Osteoblast (primary cell): ENCODE data around the gene HPSE2. TPM values are rescaled to one million over a fixed set of nuclear protein-coding genes. Genes with fewer than 3 reads are reported as not detected.

Experiments
- DNase-seq: peaks from one replicate; pipeline ENCODE4 v3.0.0; 2011; ENCODE audit warnings: low spot score, mixed read lengths; ENCODE audit not compliant: insufficient read length; ENCODE audit errors: missing footprints
- H2AFZ ChIP-seq: 2 replicates; pipeline ENCODE4 v1.6.0; 2011; ENCODE audit warnings: mild to moderate bottlenecking, low read length
- H3K27ac ChIP-seq: 2 replicates; pipeline ENCODE4 v1.5.1; 2011; ENCODE audit warnings: mild to moderate bottlenecking, low read depth, low read length, moderate library complexity
- H3K27me3 ChIP-seq: 2 replicates; pipeline ENCODE4 v1.6.0; 2012; ENCODE audit warnings: mild to moderate bottlenecking, control low read depth, inconsistent platforms, low read length, moderate library complexity; ENCODE audit not compliant: insufficient read depth
- H3K36me3 ChIP-seq: 2 replicates; pipeline ENCODE4 v1.5.1; 2011; ENCODE audit warnings: mild to moderate bottlenecking, low read length, control low read depth, moderate library complexity; ENCODE audit not compliant: insufficient read depth
- H3K4me1 ChIP-seq: 2 replicates; pipeline ENCODE4 v1.5.1; 2011; ENCODE audit warnings: mild to moderate bottlenecking, low read length, control low read depth, moderate library complexity; ENCODE audit not compliant: insufficient read depth
- H3K4me2 ChIP-seq: 2 replicates; pipeline ENCODE4 v1.6.0; 2011; ENCODE audit warnings: mild to moderate bottlenecking, low read length; ENCODE audit not compliant: insufficient read depth
- H3K4me3 ChIP-seq: fragments of 200-600 bp; sonication (generic); 3 replicates; pipeline ENCODE4 v1.5.1; 2012; ENCODE audit warnings: mild to moderate bottlenecking, low read length, inconsistent platforms; ENCODE audit not compliant: insufficient read depth
- H3K79me2 ChIP-seq: 2 replicates; pipeline ENCODE4 v1.6.0; 2012; ENCODE audit warnings: mild to moderate bottlenecking, low read length, control low read depth, inconsistent platforms; ENCODE audit not compliant: insufficient read depth
- H3K9me3 ChIP-seq: 2 replicates; pipeline ENCODE4 v1.5.1; 2011; ENCODE audit warnings: low read depth, low read length, control low read depth
- H4K20me1 ChIP-seq: 2 replicates; pipeline ENCODE4 v1.6.0; 2012; ENCODE audit warnings: mild to moderate bottlenecking, low read length, control low read depth; ENCODE audit not compliant: insufficient read depth
- CTCF ChIP-seq: IDR thresholded peaks from 2 replicates; pipeline ENCODE4 v1.5.1; 2011; ENCODE audit warnings: mild to moderate bottlenecking, low read depth, low read length, moderate library complexity; ENCODE audit errors: extremely low read depth
- total RNA-seq: library from RNA; depleted of rRNA; stranded (reverse); fragments of >200 nt; gene quantifications from 2 replicates; pipeline ENCODE4 v1.2.3, GENCODE V29; 2012

The HPSE2 gene
- total RNA-seq, 1 donor, result not detected

- no peak overlapping the region for H2AFZ ChIP-seq
- no peaks in the 10 kb centered on the region for H4K20me1 ChIP-seq
- peaks cover 12% of the 10 kb centered on the region for H3K36me3 ChIP-seq
- no peaks in the 10 kb centered on the region for H3K27me3 ChIP-seq
- DNase-seq, result peak; percentile 47
- no peak overlapping the region for H3K4me3 ChIP-seq
- no peaks in the 10 kb centered on the region for H3K79me2 ChIP-seq
- H3K9me3 ChIP-seq, result no peaks in the 10 kb centered on the region
- no peak overlapping the region for H3K27ac ChIP-seq
- no peak overlapping the region for H3K4me2 ChIP-seq
- no peaks in the 10 kb centered on the region for H3K4me1 ChIP-seq
- TF ChIP-seq CTCF, result no peak
Measured at GRCh38 chr10:98424295-98425254, 811.1 kb downstream of the HPSE2 start.

- no peak overlapping the region for H3K4me3 ChIP-seq
- no peak overlapping the region for H3K4me2 ChIP-seq
- H3K9me3 ChIP-seq, result no peaks in the 10 kb centered on the region
- no peaks in the 10 kb centered on the region for H4K20me1 ChIP-seq
- peaks cover 10% of the 10 kb centered on the region for H3K36me3 ChIP-seq
- no peak overlapping the region for H3K27ac ChIP-seq
- TF ChIP-seq CTCF, result no peak
- no peak overlapping the region for H2AFZ ChIP-seq
- DNase-seq, result peak; percentile 58
- H3K27me3 ChIP-seq, result no peaks in the 10 kb centered on the region
- no peaks in the 10 kb centered on the region for H3K4me1 ChIP-seq
- no peaks in the 10 kb centered on the region for H3K79me2 ChIP-seq
Measured at GRCh38 chr10:98423691-98424120, 811.9 kb downstream of the HPSE2 start.

- Histone ChIP-seq H3K4me1 (no peaks in the 10 kb centered on the region), H3K9me3 (no peaks in the 10 kb centered on the region), H2AFZ (no peak overlapping the region), H3K4me2 (no peak overlapping the region), H3K4me3 (no peak overlapping the region), H3K27ac (no peak overlapping the region), H4K20me1 (no peaks in the 10 kb centered on the region), H3K27me3 (no peaks in the 10 kb centered on the region), H3K79me2 (no peaks in the 10 kb centered on the region), H3K36me3 (peaks cover 17% of the 10 kb centered on the region)
- peak; percentile 78 for DNase-seq
- no peak for TF ChIP-seq CTCF
Measured at GRCh38 chr10:98422182-98422581, 813.5 kb downstream of the HPSE2 start.

GRCh38 chr10:98420786-98421185 lies 814.9 kb downstream of the HPSE2 start:
- Histone ChIP-seq H4K20me1 (no peaks in the 10 kb centered on the region), H3K4me1 (no peaks in the 10 kb centered on the region), H3K36me3 (peaks cover 17% of the 10 kb centered on the region), H3K27me3 (no peaks in the 10 kb centered on the region), H2AFZ (no peak overlapping the region), H3K4me2 (no peak overlapping the region), H3K9me3 (no peaks in the 10 kb centered on the region), H3K79me2 (no peaks in the 10 kb centered on the region), H3K27ac (no peak overlapping the region), H3K4me3 (no peak overlapping the region)
- peak; percentile 39 for DNase-seq
- TF ChIP-seq CTCF, result no peak
